ENCODE results near the gene HIVEP2.

The HIVEP2 gene

GRCh38 chr6:142744836-142745235 is 200.1 kb downstream of the HIVEP2 start:
- Histone ChIP-seq H3K9ac (no peak overlapping the region), H3K4me3 (IDR thresholded peaks at IDR 0.05; ENCODE audit: insufficient read depth, low read depth, low read length) (no peak overlapping the region), H2AFZ (ENCODE audit: low read depth) (no peak overlapping the region), H3K79me2 (ENCODE audit: insufficient read depth, low read depth) (no peaks in the 10 kb centered on the region), H4K20me1 (ENCODE audit: insufficient read depth) (no peaks in the 10 kb centered on the region), H3K4me2 (no peak overlapping the region), H3K27ac (no peak overlapping the region), H3K27me3 (ENCODE audit: insufficient read depth, low read depth) (no peaks in the 10 kb centered on the region), H3K36me3 (ENCODE audit: insufficient read depth) (no peaks in the 10 kb centered on the region), H3K4me1 (ENCODE audit: low read depth, poor library complexity, severe bottlenecking) (no peaks in the 10 kb centered on the region)
- no peak for TF ChIP-seq CTCF (conservative IDR thresholded peaks at IDR 0.05; ENCODE audit: low read depth, low read length)

- Histone ChIP-seq H3K27ac (no peak overlapping the region), H3K36me3 (ENCODE audit: insufficient read depth) (no peaks in the 10 kb centered on the region), H3K9ac (no peak overlapping the region), H3K27me3 (ENCODE audit: insufficient read depth, low read depth) (no peaks in the 10 kb centered on the region), H4K20me1 (ENCODE audit: insufficient read depth) (no peaks in the 10 kb centered on the region), H3K4me3 (IDR thresholded peaks at IDR 0.05; ENCODE audit: insufficient read depth, low read depth, low read length) (no peak overlapping the region), H2AFZ (ENCODE audit: low read depth) (no peak overlapping the region), H3K4me1 (ENCODE audit: low read depth, poor library complexity, severe bottlenecking) (peaks cover 10% of the 10 kb centered on the region), H3K4me2 (no peak overlapping the region), H3K79me2 (ENCODE audit: insufficient read depth, low read depth) (no peaks in the 10 kb centered on the region)
- TF ChIP-seq CTCF (conservative IDR thresholded peaks at IDR 0.05; ENCODE audit: low read depth, low read length), result no peak
Measured at GRCh38 chr6:142740449-142740848, 204.5 kb downstream of the HIVEP2 start.

- no peak overlapping the region for H3K27ac ChIP-seq
- H3K36me3 ChIP-seq (ENCODE audit: insufficient read depth), result no peaks in the 10 kb centered on the region
- no peaks in the 10 kb centered on the region for H3K79me2 ChIP-seq (ENCODE audit: insufficient read depth, low read depth)
- no peak overlapping the region for H3K9ac ChIP-seq
- peaks cover 10% of the 10 kb centered on the region for H3K4me1 ChIP-seq (ENCODE audit: low read depth, poor library complexity, severe bottlenecking)
- no peak for TF ChIP-seq CTCF (conservative IDR thresholded peaks at IDR 0.05; ENCODE audit: low read depth, low read length)
- no peaks in the 10 kb centered on the region for H4K20me1 ChIP-seq (ENCODE audit: insufficient read depth)
- no peaks in the 10 kb centered on the region for H3K27me3 ChIP-seq (ENCODE audit: insufficient read depth, low read depth)
- H3K4me2 ChIP-seq, result no peak overlapping the region
- H2AFZ ChIP-seq (ENCODE audit: low read depth), result no peak overlapping the region
- no peak overlapping the region for H3K4me3 ChIP-seq (IDR thresholded peaks at IDR 0.05; ENCODE audit: insufficient read depth, low read depth, low read length)
Measured at GRCh38 chr6:142738731-142739130, 206.2 kb downstream of the HIVEP2 start.

GRCh38 chr6:142738035-142738396 is 207.0 kb downstream of the HIVEP2 start:
- TF ChIP-seq CTCF (conservative IDR thresholded peaks at IDR 0.05; ENCODE audit: low read depth, low read length), result no peak
- Histone ChIP-seq H3K4me1 (ENCODE audit: low read depth, poor library complexity, severe bottlenecking) (peaks cover 10% of the 10 kb centered on the region), H4K20me1 (ENCODE audit: insufficient read depth) (no peaks in the 10 kb centered on the region), H3K27me3 (ENCODE audit: insufficient read depth, low read depth) (no peaks in the 10 kb centered on the region), H3K79me2 (ENCODE audit: insufficient read depth, low read depth) (no peaks in the 10 kb centered on the region), H3K4me2 (no peak overlapping the region), H2AFZ (ENCODE audit: low read depth) (no peak overlapping the region), H3K9ac (no peak overlapping the region), H3K27ac (no peak overlapping the region), H3K4me3 (IDR thresholded peaks at IDR 0.05; ENCODE audit: insufficient read depth, low read depth, low read length) (no peak overlapping the region), H3K36me3 (ENCODE audit: insufficient read depth) (no peaks in the 10 kb centered on the region)

Measured in KMS-11 (cell line).